Neural progenitor cell (in vitro differentiated cells): ENCODE measurements around the gene RNU1-4. TPM values are rescaled to one million over a fixed set of nuclear protein-coding genes. Genes with fewer than 3 reads are reported as not detected.
"Not testable (repeated sequence)": the region's sequence is repeated elsewhere in the genome, so short reads cannot be mapped to it uniquely, and the experiment has no call there.

Source experiments
- DNase-seq: peaks from one replicate; pipeline ENCODE4 v3.0.0-alpha.2; 2016; ENCODE audit warnings: low spot score
- H2AFZ ChIP-seq: fragments of 200-600 bp; sonication (generic); replicated peaks from 2 replicates; pipeline ENCODE4 v1.6.1; 2016; ENCODE audit warnings: antibody characterized with exemption
- H3F3A ChIP-seq: fragments of 200-600 bp; sonication (generic); 2 replicates; pipeline ENCODE4 v1.6.1; 2016; ENCODE audit warnings: antibody characterized with exemption, low read depth
- H3K27ac ChIP-seq: fragments of 200-600 bp; sonication (generic); 2 replicates; pipeline ENCODE4 v1.5.1; 2016; ENCODE audit warnings: mild to moderate bottlenecking
- H3K27me3 ChIP-seq: fragments of 200-600 bp; sonication (generic); 2 replicates; pipeline ENCODE4 v1.6.1; 2016; ENCODE audit warnings: mild to moderate bottlenecking, moderate library complexity
- H3K36me3 ChIP-seq: fragments of 200-600 bp; sonication (generic); 2 replicates; pipeline ENCODE4 v1.5.1; 2016
- H3K4me1 ChIP-seq: fragments of 200-600 bp; sonication (generic); 2 replicates; pipeline ENCODE4 v1.6.1; 2016; ENCODE audit warnings: mixed run types
- H3K4me2 ChIP-seq: fragments of 200-600 bp; sonication (generic); 2 replicates; pipeline ENCODE4 v1.6.1; 2016
- H3K4me3 ChIP-seq: fragments of 200-600 bp; sonication (generic); 2 replicates; pipeline ENCODE4 v1.5.1; 2016
- H3K79me2 ChIP-seq: fragments of 200-600 bp; sonication (generic); 2 replicates; pipeline ENCODE4 v1.6.1; 2016; ENCODE audit warnings: low read depth
- H3K9ac ChIP-seq: fragments of 200-600 bp; sonication (generic); 2 replicates; pipeline ENCODE4 v1.6.1; 2016
- H3K9me3 ChIP-seq: fragments of 200-600 bp; sonication (generic); 2 replicates; pipeline ENCODE4 v1.5.1; 2016; ENCODE audit warnings: low read depth
- H4K20me1 ChIP-seq: fragments of 200-600 bp; sonication (generic); 2 replicates; pipeline ENCODE4 v1.6.1; 2016; ENCODE audit warnings: low read depth
- H3K27ac Mint-ChIP-seq: 3 replicates; pipeline ENCODE4 v1.8.0; 2021; ENCODE audit warnings: mixed read lengths
- H3K27me3 Mint-ChIP-seq: 2 replicates; pipeline ENCODE4 v1.8.0; 2022; ENCODE audit warnings: low read depth, mild to moderate bottlenecking, inconsistent platforms, moderate library complexity, mixed read lengths; ENCODE audit not compliant: insufficient read depth
- H3K36me3 Mint-ChIP-seq: 3 replicates; pipeline ENCODE4 v1.8.0; 2021; ENCODE audit warnings: mixed read lengths
- H3K4me1 Mint-ChIP-seq: 3 replicates; pipeline ENCODE4 v1.8.0; 2021; ENCODE audit warnings: mixed read lengths
- H3K4me3 Mint-ChIP-seq: 3 replicates; pipeline ENCODE4 v1.8.0; 2021; ENCODE audit warnings: mild to moderate bottlenecking, moderate library complexity, mixed read lengths
- H3K9me3 Mint-ChIP-seq: 3 replicates; pipeline ENCODE4 v1.8.0; 2020; ENCODE audit warnings: mixed read lengths
- EZH2 ChIP-seq: fragments of 200-600 bp; sonication (generic); IDR thresholded peaks from 2 replicates; pipeline ENCODE4 v1.6.1; 2017; ENCODE audit warnings: antibody characterized with exemption, mild to moderate bottlenecking, moderate library complexity
- total RNA-seq: library from RNA; depleted of rRNA; stranded (reverse); fragments of >200 nt; gene quantifications from 2 replicates; pipeline ENCODE4 v1.2.3, GENCODE V29; 2015; ENCODE audit warnings: low replicate concordance

RNU1-4 gene
- total RNA-seq: under 0.01 TPM in 2 replicates

GRCh38 chr1:16740047-16740964 is at the start of gene RNU1-4:
Gene RNU1-4, plus strand, starts transcription at chr1:16740516.
- not testable (repeated sequence) for DNase-seq, H3K4me3 Mint-ChIP-seq, H3K4me3 ChIP-seq, H3K4me2 ChIP-seq, H3K27me3 Mint-ChIP-seq, H3F3A ChIP-seq, H3K36me3 Mint-ChIP-seq, H3K36me3 ChIP-seq, H4K20me1 ChIP-seq, H3K9ac ChIP-seq, H3K27ac ChIP-seq, H3K27me3 ChIP-seq, H3K4me1 Mint-ChIP-seq, H3K9me3 ChIP-seq, H3K4me1 ChIP-seq, H3K27ac Mint-ChIP-seq, H3K9me3 Mint-ChIP-seq, H3K79me2 ChIP-seq, H2AFZ ChIP-seq

GRCh38 chr1:16690971-16691682 is 49.2 kb upstream of the RNU1-4 start:
- peaks cover 14% of the 10 kb centered on the region for H3K27me3 ChIP-seq
- H3K4me1 Mint-ChIP-seq, H3K27ac Mint-ChIP-seq, H3K9ac ChIP-seq, H3K4me3 Mint-ChIP-seq, H3K36me3 ChIP-seq, H3F3A ChIP-seq, H4K20me1 ChIP-seq, H3K9me3 ChIP-seq, H3K27me3 Mint-ChIP-seq, H3K36me3 Mint-ChIP-seq, DNase-seq, H3K4me1 ChIP-seq, H3K4me2 ChIP-seq, H2AFZ ChIP-seq, H3K4me3 ChIP-seq, H3K9me3 Mint-ChIP-seq, H3K79me2 ChIP-seq, H3K27ac ChIP-seq: not testable (repeated sequence)

DNA sequence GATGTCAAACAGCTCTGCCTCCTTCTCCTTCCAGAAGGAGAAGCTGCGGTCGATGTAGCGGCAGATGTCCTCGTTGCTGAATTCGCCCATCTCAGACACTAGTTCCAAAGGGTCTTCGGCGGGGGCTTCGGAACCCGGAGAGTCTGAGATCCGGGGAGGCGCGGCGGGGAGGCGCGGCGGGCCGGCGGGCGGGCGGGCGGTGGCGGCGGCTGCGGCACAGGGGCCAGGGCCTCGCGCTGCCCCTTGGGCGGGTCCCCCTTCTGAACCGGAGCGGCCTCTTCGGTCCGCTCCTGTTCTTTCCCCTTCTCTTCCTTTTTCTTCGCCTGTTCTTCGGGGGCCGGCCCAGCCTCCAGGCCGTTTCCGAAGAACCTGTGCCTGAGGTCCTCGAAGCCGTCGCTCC is 48.0 kb upstream of the RNU1-4 start:
- not testable (repeated sequence) for H4K20me1 ChIP-seq, H3K36me3 Mint-ChIP-seq, H3K4me3 Mint-ChIP-seq, H3K27me3 Mint-ChIP-seq, H3K27ac ChIP-seq, H3K9ac ChIP-seq, H3K4me1 Mint-ChIP-seq, DNase-seq, H3K9me3 Mint-ChIP-seq, H3K79me2 ChIP-seq, H3K9me3 ChIP-seq, H3K27ac Mint-ChIP-seq, H3F3A ChIP-seq, H3K4me1 ChIP-seq, H3K4me3 ChIP-seq, H3K4me2 ChIP-seq, H2AFZ ChIP-seq, H3K36me3 ChIP-seq
- peaks cover 23% of the 10 kb centered on the region for H3K27me3 ChIP-seq

GRCh38 chr1:16692717-16693448 is 47.4 kb upstream of the RNU1-4 start:
- not testable (repeated sequence) for H3K79me2 ChIP-seq, H3K27ac ChIP-seq, H3K36me3 ChIP-seq, H3K9ac ChIP-seq, H3K9me3 Mint-ChIP-seq, H2AFZ ChIP-seq, H4K20me1 ChIP-seq, H3K27ac Mint-ChIP-seq, H3K27me3 Mint-ChIP-seq, H3K36me3 Mint-ChIP-seq, H3F3A ChIP-seq, H3K4me1 Mint-ChIP-seq, H3K4me1 ChIP-seq, H3K4me3 Mint-ChIP-seq, DNase-seq, H3K9me3 ChIP-seq
- peaks cover 26% of the 10 kb centered on the region for H3K27me3 ChIP-seq
- H3K4me2 ChIP-seq: peak overlapping the region; percentile 57
- peak overlapping the region; percentile 25 for H3K4me3 ChIP-seq

GRCh38 chr1:16693449-16694307 is 46.6 kb upstream of the RNU1-4 start:
- H3K9me3 ChIP-seq, H3K9ac ChIP-seq, DNase-seq, H3K9me3 Mint-ChIP-seq, H3K4me1 Mint-ChIP-seq, H3K79me2 ChIP-seq, H3F3A ChIP-seq, H3K27ac Mint-ChIP-seq, H3K4me3 Mint-ChIP-seq, H3K36me3 ChIP-seq, H4K20me1 ChIP-seq, H3K27ac ChIP-seq, H3K36me3 Mint-ChIP-seq, H2AFZ ChIP-seq, H3K27me3 Mint-ChIP-seq, H3K4me1 ChIP-seq: not testable (repeated sequence)
- peak overlapping the region; percentile 25 for H3K4me3 ChIP-seq
- peak overlapping the region; percentile 57 for H3K4me2 ChIP-seq
- TF ChIP-seq EZH2: peak; percentile 36
- H3K27me3 ChIP-seq: peaks cover 30% of the 10 kb centered on the region

- not testable (repeated sequence) for H3K4me3 Mint-ChIP-seq, H3K4me3 ChIP-seq, H3K4me2 ChIP-seq, H3K79me2 ChIP-seq, H3K36me3 ChIP-seq, H3K9ac ChIP-seq, H3K4me1 ChIP-seq, H3F3A ChIP-seq, H3K9me3 ChIP-seq, DNase-seq, H3K4me1 Mint-ChIP-seq, H3K36me3 Mint-ChIP-seq, H3K9me3 Mint-ChIP-seq, H4K20me1 ChIP-seq, H3K27ac ChIP-seq, H3K27ac Mint-ChIP-seq, H2AFZ ChIP-seq, H3K27me3 Mint-ChIP-seq
- peaks cover 30% of the 10 kb centered on the region for H3K27me3 ChIP-seq
Measured at GRCh38 chr1:16694308-16694702, 46.0 kb upstream of the RNU1-4 start.

DNA sequence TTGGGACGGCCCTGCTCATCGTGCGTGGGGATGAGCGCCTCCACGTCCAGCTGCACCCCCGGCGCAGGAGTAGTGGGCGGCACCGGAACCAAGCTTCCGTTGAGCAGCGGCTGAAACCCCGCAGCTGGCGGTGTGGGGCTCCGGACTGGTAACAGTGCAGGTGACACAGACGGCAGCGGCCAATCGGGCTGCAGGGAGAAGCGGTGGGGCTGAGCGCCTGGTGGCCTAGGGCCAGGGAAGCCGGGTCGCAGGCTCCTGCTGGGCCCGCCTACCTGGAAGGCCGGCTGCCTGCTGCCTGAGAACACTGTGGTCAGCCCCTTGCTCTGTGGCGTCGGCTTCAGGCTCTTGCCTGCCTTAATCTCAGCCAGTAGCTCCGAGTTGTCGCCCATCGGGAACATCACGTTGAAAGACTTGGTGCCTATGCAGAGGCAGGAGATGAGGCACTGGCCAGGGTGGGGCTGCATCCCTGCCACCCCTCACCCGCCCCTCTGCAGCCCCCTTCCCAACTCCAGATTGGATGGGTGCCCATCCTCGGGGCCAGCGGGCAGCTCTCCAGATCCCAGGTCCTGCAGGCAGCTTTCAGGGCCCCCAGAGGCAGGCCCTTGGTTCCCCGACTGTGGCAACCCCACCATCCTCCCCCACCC is 43.7 kb upstream of the RNU1-4 start:
- H3K79me2 ChIP-seq, H2AFZ ChIP-seq, H3K4me1 Mint-ChIP-seq, H3K4me3 Mint-ChIP-seq, H3K4me2 ChIP-seq, H4K20me1 ChIP-seq, H3K27ac ChIP-seq, H3K27me3 Mint-ChIP-seq, H3K4me3 ChIP-seq, H3K36me3 ChIP-seq, H3K9me3 ChIP-seq, H3F3A ChIP-seq, H3K27ac Mint-ChIP-seq, H3K36me3 Mint-ChIP-seq, H3K9ac ChIP-seq, H3K4me1 ChIP-seq, H3K9me3 Mint-ChIP-seq: not testable (repeated sequence)
- DNase-seq: peak; percentile 4
- H3K27me3 ChIP-seq: peaks cover 41% of the 10 kb centered on the region
